HepG2 (cell line): Measurements from ENCODE around the gene SMIM1. TPM values are rescaled to one million over a fixed set of nuclear protein-coding genes. Genes with fewer than 3 reads are reported as not detected.

Experiments
- ATAC-seq: fragments of 200-7000 bp; cut with Tn5 transposase; 3 replicates; pipeline ENCODE4 v1.9.1; 2020; ENCODE audit warnings: mild to moderate bottlenecking, moderate library complexity
- BruUV-seq: library from RNA; stranded (reverse); fragments of 400-500 nt; replicated peaks from 2 replicates; lab custom pipeline; 2021; lab: Mats Ljungman, UMichigan
- CTCF ChIA-PET: fragments of 300-600 bp; formaldehyde crosslinking; extraction: SDS; loops from one replicate; lab custom pipeline; 2021; ENCODE audit warnings: low total read pairs, inconsistent platforms, low intra/inter-chr PET ratio; lab: Yijun Ruan, JAX
- POLR2A ChIA-PET: fragments of 350-600 bp; sonication (Branson Sonifier 250); formaldehyde crosslinking; loops from one replicate; lab custom pipeline; 2020; ENCODE audit warnings: antibody characterized with exemption, inconsistent platforms; lab: Yijun Ruan, JAX
- DNase-seq: peaks from one replicate; pipeline ENCODE4 v3.0.0-alpha.2; 2015; ENCODE audit warnings: low spot score
- FAIRE-seq: peaks from 3 replicates; lab custom pipeline; 2011; peaks lifted over from hg19 to GRCh38; lab: Jason Lieb, UNC
- H2AFZ ChIP-seq: one replicate; pipeline ENCODE4 v1.6.1; 2011; ENCODE audit warnings: low read length, inconsistent platforms
- H3K27ac ChIP-seq: fragments of 300-600 bp; 3 replicates; pipeline ENCODE4 v1.8.0; 2011; ENCODE audit warnings: mixed run types, mild to moderate bottlenecking, mixed read lengths, low read length, inconsistent platforms; ENCODE audit not compliant: insufficient read depth; ENCODE audit errors: extremely low read length
- H3K27me3 ChIP-seq, 2 experiments: fragments of 200-600 bp in 1 of 2; 2 replicates in 1 of 2; 3 replicates in 1 of 2; pipeline versions ENCODE4 v1.6.0 to v1.8.0; 2011; ENCODE audit warnings: low read length in 2 of 2, mild to moderate bottlenecking in 2 of 2, moderate library complexity in 2 of 2, inconsistent platforms in 1 of 2; ENCODE audit not compliant: insufficient read depth in 2 of 2, control insufficient read depth in 1 of 2
- H3K36me3 ChIP-seq, 2 experiments: fragments of 200-600 bp in 1 of 2; replicated peaks in 1 of 2; 2 replicates in 1 of 2; 3 replicates in 1 of 2; pipeline versions ENCODE4 v1.5.1 to v1.8.0; 2011; ENCODE audit warnings: low read length in 2 of 2, inconsistent platforms in 1 of 2; ENCODE audit not compliant: insufficient read depth in 2 of 2, control insufficient read depth in 1 of 2
- H3K4me1 ChIP-seq: 2 replicates; pipeline ENCODE4 v1.5.1; 2012; ENCODE audit warnings: low read length, inconsistent platforms; ENCODE audit not compliant: insufficient read depth
- H3K4me2 ChIP-seq: 2 replicates; pipeline ENCODE4 v1.6.0; 2011; ENCODE audit warnings: low read depth, low read length, inconsistent platforms
- H3K4me3 ChIP-seq, 3 experiments: fragments of 200-600 bp in 1 of 3; sonication (generic), shearing (Covaris generic) in 1 of 3; replicated peaks in 1 of 3; 2 replicates each; pipeline ENCODE4 v1.5.1; 2011 to 2016; ENCODE audit warnings: low read length in 3 of 3, inconsistent platforms in 2 of 3, low read depth in 2 of 3, mild to moderate bottlenecking in 2 of 3, control low read depth in 1 of 3, mixed read lengths in 1 of 3; ENCODE audit not compliant: insufficient read depth in 1 of 3
- H3K79me2 ChIP-seq: one replicate; pipeline ENCODE4 v1.6.1; 2011; ENCODE audit warnings: low read length, inconsistent platforms; ENCODE audit not compliant: insufficient read depth
- H3K9ac ChIP-seq: 2 replicates; pipeline ENCODE4 v1.6.0; 2011; ENCODE audit warnings: mild to moderate bottlenecking, low read depth, low read length, inconsistent platforms; ENCODE audit not compliant: insufficient read depth
- H3K9me3 ChIP-seq: 2 replicates; pipeline ENCODE4 v1.5.1; 2012; ENCODE audit warnings: mild to moderate bottlenecking, low read length
- H4K20me1 ChIP-seq: 2 replicates; pipeline ENCODE4 v1.6.0; 2011; ENCODE audit warnings: inconsistent platforms, mild to moderate bottlenecking, low read length, moderate library complexity; ENCODE audit not compliant: insufficient read depth
- BORCS8-MEF2B ChIP-seq: sonication (generic); formaldehyde crosslinking; IDR thresholded peaks from 2 replicates; pipeline ENCODE4 v1.8.0; 2022; ENCODE audit warnings: mild to moderate bottlenecking, missing genetic modification reagents
- GATA4 ChIP-seq: sonication (generic); IDR thresholded peaks from 2 replicates; pipeline ENCODE4 v1.6.1; 2016; ENCODE audit warnings: antibody characterized with exemption, low read depth, borderline replicate concordance
- MAF1 ChIP-seq: sonication (generic); formaldehyde crosslinking; IDR thresholded peaks from 2 replicates; pipeline ENCODE4 v1.5.0; 2020; ENCODE audit warnings: missing genetic modification reagents, borderline replicate concordance
- MYNN ChIP-seq: sonication (generic); formaldehyde crosslinking; IDR thresholded peaks from 2 replicates; pipeline ENCODE4 v1.4.0; 2020; ENCODE audit warnings: mild to moderate bottlenecking, low read depth, missing genetic modification reagents
- TBX3 ChIP-seq: fragments of 450-650 bp; IDR thresholded peaks from 2 replicates; pipeline ENCODE4 v1.6.1; 2017; ENCODE audit warnings: antibody characterized with exemption, mild to moderate bottlenecking, inconsistent platforms, borderline replicate concordance
- ZBTB1 ChIP-seq: sonication (generic); formaldehyde crosslinking; IDR thresholded peaks from 2 replicates; pipeline ENCODE4 v1.4.0; 2020; ENCODE audit warnings: missing genetic modification reagents, borderline replicate concordance
- ZNF317 ChIP-seq: sonication (generic); formaldehyde crosslinking; IDR thresholded peaks from 2 replicates; pipeline ENCODE4 v1.5.0; 2020; ENCODE audit warnings: mild to moderate bottlenecking, missing genetic modification reagents
- ZNF558 ChIP-seq: sonication (generic); formaldehyde crosslinking; IDR thresholded peaks from 2 replicates; pipeline ENCODE4 v1.9.0; 2022; ENCODE audit warnings: mild to moderate bottlenecking, missing genetic modification reagents, borderline replicate concordance
- ZNF713 ChIP-seq: sonication (generic); formaldehyde crosslinking; IDR thresholded peaks from 2 replicates; pipeline ENCODE4 v1.4.0; 2020; ENCODE audit warnings: mild to moderate bottlenecking, missing genetic modification reagents
- ZNF720 ChIP-seq: sonication (generic); formaldehyde crosslinking; IDR thresholded peaks from 2 replicates; pipeline ENCODE4 v1.4.0; 2020; ENCODE audit warnings: missing genetic modification reagents
- ZNF788 ChIP-seq: sonication (generic); formaldehyde crosslinking; IDR thresholded peaks from 2 replicates; pipeline ENCODE4 v1.5.0; 2020; ENCODE audit warnings: mild to moderate bottlenecking, missing genetic modification reagents, borderline replicate concordance
- ZNF83 ChIP-seq: sonication (generic); formaldehyde crosslinking; IDR thresholded peaks from 2 replicates; pipeline ENCODE4 v1.4.0; 2020; ENCODE audit warnings: missing genetic modification reagents, mild to moderate bottlenecking, borderline replicate concordance
- ZZZ3 ChIP-seq: sonication (generic); formaldehyde crosslinking; IDR thresholded peaks from 2 replicates; pipeline ENCODE4 v1.4.0; 2020; ENCODE audit warnings: missing genetic modification reagents, mild to moderate bottlenecking, borderline replicate concordance
- WGBS: methylation state at CpG from one replicate; pipeline ENCODE4 v1.1.6; 2017; ENCODE audit warnings: low lambda C conversion rate; 5-methylcytosine and 5-hydroxymethylcytosine counted together
- in situ Hi-C: cut with HindIII; loops from 2 replicates; pipeline ENCODE4 v1.10.0; 2017; ENCODE audit warnings: low pct_unique_long_range_greater_than_20kb; ENCODE audit not compliant: extremely low pct_ligation_motif_present
- intact Hi-C: fragments of 100-400 bp; cut with micrococcal nuclease; formaldehyde crosslinking; loops from one replicate; pipeline ENCODE4 v1.10.0; 2022; ENCODE audit not compliant: unreplicated experiment
- polyA plus RNA-seq, 8 experiments: library from polyadenylated mRNA; depleted of rRNA in 3 of 8; stranded (reverse) in 7 of 8; unstranded in 1 of 8; fragments of >200 nt; fragmentation: Illumina TruSeq in 4 of 8; extraction: Trizol in 4 of 8; gene quantifications; 2 replicates each; pipeline versions ENCODE4 v1.2.1 to v1.2.3, GENCODE V29; 2011 to 2016; ENCODE audit warnings: low read depth in 4 of 8, missing spikeins in 1 of 8, mixed read lengths in 1 of 8; ENCODE audit not compliant: insufficient read depth in 1 of 8
- total RNA-seq, 5 experiments: library from RNA; depleted of rRNA; stranded (reverse); fragments of >200 nt; fragmentation: Illumina TruSeq; extraction: Trizol; gene quantifications; 2 replicates each; pipeline ENCODE4 v1.2.3, GENCODE V29; 2016; ENCODE audit warnings: low read depth in 1 of 5
- TF ChIP-seq, protein P1 (sequence below): sonication (generic); formaldehyde crosslinking; IDR thresholded peaks from 2 replicates; pipeline ENCODE4 v1.4.0; 2020; ENCODE audit warnings: missing genetic modification reagents; ENCODE audit errors: not compliant biosample characterization
- TF ChIP-seq, protein P2 (sequence below), 2 experiments: fragments of 450-650 bp in 1 of 2; sonication (generic) in 1 of 2; formaldehyde crosslinking; IDR thresholded peaks; 2 replicates each; pipeline versions ENCODE4 v1.5.0 to v1.8.0; 2020 to 2022; ENCODE audit warnings: mild to moderate bottlenecking in 1 of 2, missing genetic modification reagents in 1 of 2
- TF ChIP-seq, protein P3 (sequence below): sonication (generic); formaldehyde crosslinking; IDR thresholded peaks from 2 replicates; pipeline ENCODE4 v1.4.0; 2020; ENCODE audit warnings: missing genetic modification reagents
- TF ChIP-seq, protein P4 (sequence below): sonication (generic); formaldehyde crosslinking; IDR thresholded peaks from 2 replicates; pipeline ENCODE4 v1.4.0; 2020; ENCODE audit warnings: mild to moderate bottlenecking, missing genetic modification reagents
- TF ChIP-seq, protein P5 (sequence below): sonication (generic); formaldehyde crosslinking; IDR thresholded peaks from 2 replicates; pipeline ENCODE4 v1.8.0; 2022; ENCODE audit warnings: missing genetic modification reagents, low read depth, mild to moderate bottlenecking, borderline replicate concordance
- TF ChIP-seq, protein P6 (sequence below): sonication (generic); formaldehyde crosslinking; IDR thresholded peaks from 2 replicates; pipeline ENCODE4 v1.8.1; 2023; ENCODE audit warnings: mild to moderate bottlenecking, missing genetic modification reagents

SMIM1 gene
- total and polyA plus RNA-seq, 2 of the 13 experiments (the other 11 are each of a cell fraction or from before 2014, with no cell fraction given), result 12.4 to 56.3 TPM

DNA sequence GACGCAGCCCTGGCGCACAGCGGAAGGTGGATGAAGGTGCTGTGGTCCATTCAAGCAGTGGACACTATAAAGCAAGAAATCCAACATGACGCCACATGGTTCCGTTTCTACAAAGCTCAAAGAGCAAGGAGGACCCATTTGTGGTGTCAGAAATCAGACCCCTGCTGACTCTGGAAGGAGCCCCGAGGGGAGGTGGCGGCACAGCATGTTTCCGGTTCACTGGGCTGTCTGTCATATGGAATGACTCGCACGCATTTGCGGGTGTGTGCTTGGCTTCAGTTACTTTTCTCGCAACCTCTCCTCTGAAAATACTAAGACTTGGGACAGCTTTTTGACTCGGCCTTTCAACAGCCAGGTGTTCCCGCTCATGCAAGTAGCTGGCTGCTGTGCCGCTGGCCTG, 52.8 kb downstream of the SMIM1 start:
- 75% methylated on average over 15 of the region's 15 CpGs for WGBS
- no peak overlapping the region for H3K4me2 ChIP-seq
- H3K36me3 ChIP-seq, result peaks cover 16 to 50% of the 10 kb centered on the region in 2 experiments; a peak in 4 of 5 replicates
- no peaks in the 10 kb centered on the region for H3K27me3 ChIP-seq
- DNase-seq (no peak), FAIRE-seq (no peak), ATAC-seq (no peak)
- no peaks in the 10 kb centered on the region for H3K4me1 ChIP-seq
- in situ Hi-C loops, result no loop called here
- H3K27ac ChIP-seq, result no peak overlapping the region
- no peak overlapping the region for H2AFZ ChIP-seq
- no peaks in the 10 kb centered on the region for H4K20me1 ChIP-seq
- no peaks in the 10 kb centered on the region for H3K9me3 ChIP-seq
- no TSS peak for BruUV-seq
- ChIA-PET CTCF (no interaction called here), POLR2A (no interaction called here)
- no peak overlapping the region for H3K9ac ChIP-seq
- H3K79me2 ChIP-seq, result no peaks in the 10 kb centered on the region
- H3K4me3 ChIP-seq, result no peak overlapping the region
- intact Hi-C loops, result no loop called here
- TF ChIP-seq ZNF83 (CRISPR knock-in tag) (no peak), TBX3 (no peak), ZNF713 (CRISPR knock-in tag) (no peak), ZNF558 (CRISPR knock-in tag) (no peak), GATA4 (no peak), ZNF720 (CRISPR knock-in tag) (no peak), BORCS8-MEF2B (CRISPR knock-in tag) (no peak), ZZZ3 (CRISPR knock-in tag) (no peak), MAF1 (CRISPR knock-in tag) (no peak), ZNF788 (CRISPR knock-in tag) (no peak), MYNN (CRISPR knock-in tag) (no peak), ZNF317 (CRISPR knock-in tag) (no peak), ZBTB1 (no peak)
- TF ChIP-seq, protein P1, sequence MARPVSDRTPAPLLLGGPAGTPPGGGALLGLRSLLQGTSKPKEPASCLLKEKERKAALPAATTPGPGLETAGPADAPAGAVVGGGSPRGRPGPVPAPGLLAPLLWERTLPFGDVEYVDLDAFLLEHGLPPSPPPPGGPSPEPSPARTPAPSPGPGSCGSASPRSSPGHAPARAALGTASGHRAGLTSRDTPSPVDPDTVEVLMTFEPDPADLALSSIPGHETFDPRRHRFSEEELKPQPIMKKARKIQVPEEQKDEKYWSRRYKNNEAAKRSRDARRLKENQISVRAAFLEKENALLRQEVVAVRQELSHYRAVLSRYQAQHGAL (CRISPR knock-in tag), result no peak
- TF ChIP-seq, protein P2, sequence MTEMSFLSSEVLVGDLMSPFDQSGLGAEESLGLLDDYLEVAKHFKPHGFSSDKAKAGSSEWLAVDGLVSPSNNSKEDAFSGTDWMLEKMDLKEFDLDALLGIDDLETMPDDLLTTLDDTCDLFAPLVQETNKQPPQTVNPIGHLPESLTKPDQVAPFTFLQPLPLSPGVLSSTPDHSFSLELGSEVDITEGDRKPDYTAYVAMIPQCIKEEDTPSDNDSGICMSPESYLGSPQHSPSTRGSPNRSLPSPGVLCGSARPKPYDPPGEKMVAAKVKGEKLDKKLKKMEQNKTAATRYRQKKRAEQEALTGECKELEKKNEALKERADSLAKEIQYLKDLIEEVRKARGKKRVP (CRISPR knock-in tag; IDR thresholded peaks at IDR 0.05), result no peak
- TF ChIP-seq, protein P3, sequence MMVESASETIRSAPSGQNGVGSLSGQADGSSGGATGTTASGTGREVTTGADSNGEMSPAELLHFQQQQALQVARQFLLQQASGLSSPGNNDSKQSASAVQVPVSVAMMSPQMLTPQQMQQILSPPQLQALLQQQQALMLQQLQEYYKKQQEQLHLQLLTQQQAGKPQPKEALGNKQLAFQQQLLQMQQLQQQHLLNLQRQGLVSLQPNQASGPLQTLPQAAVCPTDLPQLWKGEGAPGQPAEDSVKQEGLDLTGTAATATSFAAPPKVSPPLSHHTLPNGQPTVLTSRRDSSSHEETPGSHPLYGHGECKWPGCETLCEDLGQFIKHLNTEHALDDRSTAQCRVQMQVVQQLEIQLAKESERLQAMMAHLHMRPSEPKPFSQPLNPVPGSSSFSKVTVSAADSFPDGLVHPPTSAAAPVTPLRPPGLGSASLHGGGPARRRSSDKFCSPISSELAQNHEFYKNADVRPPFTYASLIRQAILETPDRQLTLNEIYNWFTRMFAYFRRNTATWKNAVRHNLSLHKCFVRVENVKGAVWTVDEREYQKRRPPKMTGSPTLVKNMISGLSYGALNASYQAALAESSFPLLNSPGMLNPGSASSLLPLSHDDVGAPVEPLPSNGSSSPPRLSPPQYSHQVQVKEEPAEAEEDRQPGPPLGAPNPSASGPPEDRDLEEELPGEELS, result no peak
- TF ChIP-seq, protein P4, sequence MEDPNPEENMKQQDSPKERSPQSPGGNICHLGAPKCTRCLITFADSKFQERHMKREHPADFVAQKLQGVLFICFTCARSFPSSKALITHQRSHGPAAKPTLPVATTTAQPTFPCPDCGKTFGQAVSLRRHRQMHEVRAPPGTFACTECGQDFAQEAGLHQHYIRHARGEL, result no peak
- TF ChIP-seq, protein P5, sequence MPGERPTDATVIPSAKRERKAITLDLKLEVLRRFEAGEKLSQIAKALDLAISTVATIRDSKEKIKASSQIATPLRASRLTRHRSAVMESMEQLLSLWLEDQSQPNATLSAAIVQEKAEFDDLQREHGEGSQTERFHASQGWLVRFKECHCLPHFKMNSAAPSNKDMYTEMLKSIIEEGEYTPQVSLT (CRISPR knock-in tag), result no peak
- TF ChIP-seq, protein P6, sequence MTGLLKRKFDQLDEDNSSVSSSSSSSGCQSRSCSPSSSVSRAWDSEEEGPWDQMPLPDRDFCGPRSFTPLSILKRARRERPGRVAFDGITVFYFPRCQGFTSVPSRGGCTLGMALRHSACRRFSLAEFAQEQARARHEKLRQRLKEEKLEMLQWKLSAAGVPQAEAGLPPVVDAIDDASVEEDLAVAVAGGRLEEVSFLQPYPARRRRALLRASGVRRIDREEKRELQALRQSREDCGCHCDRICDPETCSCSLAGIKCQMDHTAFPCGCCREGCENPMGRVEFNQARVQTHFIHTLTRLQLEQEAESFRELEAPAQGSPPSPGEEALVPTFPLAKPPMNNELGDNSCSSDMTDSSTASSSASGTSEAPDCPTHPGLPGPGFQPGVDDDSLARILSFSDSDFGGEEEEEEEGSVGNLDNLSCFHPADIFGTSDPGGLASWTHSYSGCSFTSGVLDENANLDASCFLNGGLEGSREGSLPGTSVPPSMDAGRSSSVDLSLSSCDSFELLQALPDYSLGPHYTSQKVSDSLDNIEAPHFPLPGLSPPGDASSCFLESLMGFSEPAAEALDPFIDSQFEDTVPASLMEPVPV (CRISPR knock-in tag), result no peak
